Body of pancreas (tissue), 4 donors: ENCODE data around the gene SCGB3A2.

ENCODE experiments used
- CTCF ChIP-seq, 7 experiments: fragments of 450-650 bp in 4 of 7; fragments of 200-600 bp in 3 of 7; sonication (generic) in 3 of 7; IDR thresholded peaks; one replicate each; pipeline ENCODE4 v1.5.1; 2016 to 2019; ENCODE audit warnings: antibody characterized with exemption in 7 of 7
- POLR2A ChIP-seq, 3 donors: fragments of 450-650 bp; IDR thresholded peaks; one replicate each; pipeline ENCODE4 v1.6.1; 2016; ENCODE audit warnings: antibody characterized with exemption in 3 of 3, mild to moderate bottlenecking in 2 of 3

DNA sequence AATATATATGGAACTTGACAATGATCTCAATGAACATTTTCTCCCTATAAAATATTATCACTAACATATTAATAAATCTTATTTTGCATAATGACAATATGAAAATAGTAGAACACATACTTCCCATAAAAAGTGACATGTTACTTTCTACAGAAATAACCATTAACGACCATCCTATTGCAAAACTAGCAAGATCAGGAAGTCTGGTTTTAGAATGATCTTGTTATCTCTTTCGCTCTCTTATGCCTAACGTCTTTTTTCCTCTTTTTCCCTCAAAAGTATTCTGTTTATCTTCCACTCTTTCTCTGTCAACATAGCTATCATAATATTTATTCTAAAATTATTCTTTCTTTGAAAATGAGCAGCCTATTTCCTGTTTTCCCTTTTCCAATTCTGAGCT lies 49.4 kb downstream of the SCGB3A2 start:
- TF ChIP-seq CTCF (IDR thresholded peaks at IDR 0.05) (no peak), POLR2A (IDR thresholded peaks at IDR 0.05) (no peak)
